ENCODE results near the gene SH3RF3. TPM values are rescaled to one million over a fixed set of nuclear protein-coding genes. Genes with fewer than 3 reads are reported as not detected.

Gene SH3RF3
- total and polyA plus RNA-seq, 8 donors = 7.0 to 11.1 (median 8.3) TPM

- DNase-seq = no peak
Observed at GRCh38 chr2:109517118-109517889, 388.3 kb downstream of the SH3RF3 start.

GRCh38 chr2:109519513-109519912 lies 390.5 kb downstream of the SH3RF3 start:
- no peak for DNase-seq
- no peaks in the 10 kb centered on the region for H3K36me3 ChIP-seq
- intact Hi-C loops (cut with DNase I) = no loop called here

More at GRCh38 chr2:109517118-109517889, 388.3 kb downstream of the SH3RF3 start:
- no peak for ATAC-seq
- Histone ChIP-seq H3K27me3 (no peaks in the 10 kb centered on the region), H3K36me3 (no peaks in the 10 kb centered on the region), H3K9me3 (no peaks in the 10 kb centered on the region), H3K4me3 (no peak overlapping the region), H3K27ac (no peak overlapping the region), H3K4me1 (no peaks in the 10 kb centered on the region)
- intact Hi-C loops (cut with DNase I) = no loop called here
- TF ChIP-seq CTCF (IDR thresholded peaks at IDR 0.05) = no peak

GRCh38 chr2:109521233-109522062 lies 392.4 kb downstream of the SH3RF3 start:
- TF ChIP-seq CTCF (IDR thresholded peaks at IDR 0.05) = no peak
- no peak overlapping the region for H3K27ac ChIP-seq
- H3K9me3 ChIP-seq = no peaks in the 10 kb centered on the region
- no peak for DNase-seq
- intact Hi-C loops (cut with DNase I) = no loop called here
- H3K4me3 ChIP-seq = no peak overlapping the region
- no peak for ATAC-seq
- H3K27me3 ChIP-seq = no peaks in the 10 kb centered on the region
- H3K36me3 ChIP-seq = no peaks in the 10 kb centered on the region
- H3K4me1 ChIP-seq = no peaks in the 10 kb centered on the region

More at GRCh38 chr2:109519513-109519912, 390.5 kb downstream of the SH3RF3 start:
- Histone ChIP-seq H3K9me3 (no peaks in the 10 kb centered on the region), H3K4me1 (no peaks in the 10 kb centered on the region), H3K27ac (no peak overlapping the region), H3K27me3 (no peaks in the 10 kb centered on the region), H3K4me3 (no peak overlapping the region)
- no peak for ATAC-seq
- no peak for TF ChIP-seq CTCF (IDR thresholded peaks at IDR 0.05)

- H3K36me3 ChIP-seq = no peaks in the 10 kb centered on the region
- H3K27ac ChIP-seq = no peak overlapping the region
- no peak for TF ChIP-seq CTCF (IDR thresholded peaks at IDR 0.05)
- no peak for DNase-seq
- intact Hi-C loops (cut with DNase I) = no loop called here
- ATAC-seq = no peak
- H3K4me1 ChIP-seq = no peaks in the 10 kb centered on the region
- H3K9me3 ChIP-seq = no peaks in the 10 kb centered on the region
- H3K27me3 ChIP-seq = no peaks in the 10 kb centered on the region
- no peak overlapping the region for H3K4me3 ChIP-seq
Observed at GRCh38 chr2:109522063-109522374, 393.0 kb downstream of the SH3RF3 start.

- intact Hi-C loops (cut with DNase I) = no loop called here
Observed at GRCh38 chr2:109523121-109523520, 394.1 kb downstream of the SH3RF3 start.

More at GRCh38 chr2:109523121-109523520, 394.1 kb downstream of the SH3RF3 start:
- Histone ChIP-seq H3K36me3 (no peaks in the 10 kb centered on the region), H3K27ac (no peak overlapping the region), H3K4me3 (no peak overlapping the region), H3K27me3 (no peaks in the 10 kb centered on the region), H3K9me3 (no peaks in the 10 kb centered on the region), H3K4me1 (no peaks in the 10 kb centered on the region)
- DNase-seq (no peak), ATAC-seq (no peak)
- TF ChIP-seq CTCF (IDR thresholded peaks at IDR 0.05) = no peak
